ENCODE data around the gene RFT1. TPM values are rescaled to one million over a fixed set of nuclear protein-coding genes. Genes with fewer than 3 reads are reported as not detected.
A peak's percentile ranks its signal among the peaks of the same experiment; 100 is the strongest.

The RFT1 gene
- total RNA-seq, 2 donors from 2014 or later: 11.9 to 12.2 TPM

DNA sequence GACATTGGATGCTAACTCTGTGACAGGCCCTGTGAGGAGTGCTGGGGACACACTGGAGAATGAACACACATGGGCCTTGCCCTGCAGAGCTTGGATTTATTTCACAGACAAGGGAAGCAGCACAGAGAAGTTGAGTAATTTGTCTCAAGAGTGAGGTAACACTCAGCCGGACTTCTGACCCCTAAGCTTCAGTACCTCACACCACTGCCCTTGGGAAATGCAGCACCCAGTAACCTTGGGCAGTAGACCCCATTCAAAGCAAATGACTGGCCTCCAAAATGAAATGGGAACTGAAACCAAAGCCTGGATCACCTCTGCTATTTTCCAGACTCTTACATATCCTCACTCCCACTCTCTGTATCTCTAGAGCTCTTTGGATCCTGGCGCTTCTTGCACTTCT is 37.3 kb downstream of the RFT1 start:
- no peaks in the 10 kb centered on the region for H3K9me3 ChIP-seq (ENCODE audit: control insufficient read depth, low read length, poor library complexity, severe bottlenecking)
- H3K4me1 Mint-ChIP-seq: no peaks in the 10 kb centered on the region
- no peak overlapping the region for H3K4me3 Mint-ChIP-seq
- no peak overlapping the region for H3K27ac Mint-ChIP-seq
- DNase-seq (no peak), ATAC-seq (no peak)
- H3K36me3 Mint-ChIP-seq (ENCODE audit: low read depth): no peaks in the 10 kb centered on the region
- H3K27me3 Mint-ChIP-seq: no peaks in the 10 kb centered on the region

DNA sequence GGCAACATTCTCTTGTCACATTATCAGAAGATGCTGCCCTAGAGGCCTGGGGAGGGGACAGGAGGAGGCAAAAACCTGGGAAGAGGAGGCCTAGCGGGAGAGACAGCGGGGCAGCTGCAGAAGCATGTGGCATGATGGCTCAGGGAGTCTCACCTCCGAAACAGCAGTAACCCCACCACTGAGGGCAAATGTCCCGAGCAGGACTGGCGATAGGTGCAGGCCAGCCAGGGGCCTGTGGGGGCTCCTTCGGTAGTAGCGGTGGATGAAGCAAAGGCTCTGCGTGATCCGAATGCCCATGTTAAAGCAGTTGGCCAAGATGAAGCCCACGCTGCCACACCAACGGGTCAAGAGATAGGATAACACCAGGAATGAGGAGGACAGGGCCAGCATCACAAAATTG is 38.0 kb downstream of the RFT1 start:
- ATAC-seq (no peak), DNase-seq (no peak)
- Mint-ChIP-seq H3K27ac (peak overlapping the region; percentile 72), H3K27me3 (no peaks in the 10 kb centered on the region), H3K36me3 (ENCODE audit: low read depth) (no peaks in the 10 kb centered on the region), H3K4me3 (no peak overlapping the region), H3K4me1 (no peaks in the 10 kb centered on the region)
- no peaks in the 10 kb centered on the region for H3K9me3 ChIP-seq (ENCODE audit: control insufficient read depth, low read length, poor library complexity, severe bottlenecking)

- Mint-ChIP-seq H3K27ac (no peak overlapping the region), H3K36me3 (ENCODE audit: low read depth) (no peaks in the 10 kb centered on the region), H3K4me3 (no peak overlapping the region), H3K4me1 (no peaks in the 10 kb centered on the region), H3K27me3 (no peaks in the 10 kb centered on the region)
- H3K9me3 ChIP-seq (ENCODE audit: control insufficient read depth, low read length, poor library complexity, severe bottlenecking): no peaks in the 10 kb centered on the region
- ATAC-seq (no peak), DNase-seq (no peak)
These were observed 39.2 kb downstream of the RFT1 start for GRCh38 chr3:53091011-53091410.

GRCh38 chr3:53089511-53089910 is 40.7 kb downstream of the RFT1 start:
- Mint-ChIP-seq H3K4me3 (no peak overlapping the region), H3K36me3 (ENCODE audit: low read depth) (no peaks in the 10 kb centered on the region), H3K27me3 (no peaks in the 10 kb centered on the region), H3K27ac (peak overlapping the region; percentile 41), H3K4me1 (no peaks in the 10 kb centered on the region)
- no peaks in the 10 kb centered on the region for H3K9me3 ChIP-seq (ENCODE audit: control insufficient read depth, low read length, poor library complexity, severe bottlenecking)
- no peak for ATAC-seq
- DNase-seq: no peak

DNA sequence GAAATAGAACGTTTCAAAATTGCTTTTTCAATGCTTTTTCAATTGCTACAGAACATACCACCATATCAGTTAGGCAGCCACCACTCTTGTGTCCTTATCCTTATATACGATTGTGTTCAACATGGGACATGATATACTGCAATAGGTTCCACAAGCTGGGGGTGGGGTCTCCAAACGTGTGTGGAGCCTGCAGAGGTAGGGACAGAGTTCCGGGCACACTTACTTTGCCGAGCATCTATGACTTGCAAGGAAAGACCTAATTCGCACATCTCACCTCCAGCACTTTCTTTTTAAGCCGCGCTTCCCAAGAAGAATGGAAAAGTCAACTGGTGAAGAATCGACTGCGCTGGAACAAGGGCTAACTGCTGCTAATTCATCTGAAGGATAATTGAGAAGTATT is 44.8 kb downstream of the RFT1 start:
- ATAC-seq: no peak
- no peak overlapping the region for H3K4me3 Mint-ChIP-seq
- H3K4me1 Mint-ChIP-seq: peaks cover 2% of the 10 kb centered on the region
- H3K36me3 Mint-ChIP-seq (ENCODE audit: low read depth): no peaks in the 10 kb centered on the region
- H3K27ac Mint-ChIP-seq: no peak overlapping the region
- DNase-seq: no peak
- no peaks in the 10 kb centered on the region for H3K9me3 ChIP-seq (ENCODE audit: control insufficient read depth, low read length, poor library complexity, severe bottlenecking)
- no peaks in the 10 kb centered on the region for H3K27me3 Mint-ChIP-seq

GRCh38 chr3:53084310-53085001 is 45.8 kb downstream of the RFT1 start:
- peaks cover 2% of the 10 kb centered on the region for H3K4me1 Mint-ChIP-seq
- ATAC-seq (no peak), DNase-seq (no peak)
- H3K9me3 ChIP-seq (ENCODE audit: control insufficient read depth, low read length, poor library complexity, severe bottlenecking): no peaks in the 10 kb centered on the region
- H3K36me3 Mint-ChIP-seq (ENCODE audit: low read depth): no peaks in the 10 kb centered on the region
- H3K4me3 Mint-ChIP-seq: no peak overlapping the region
- no peaks in the 10 kb centered on the region for H3K27me3 Mint-ChIP-seq
- H3K27ac Mint-ChIP-seq: no peak overlapping the region

- Mint-ChIP-seq H3K27ac (no peak overlapping the region), H3K4me1 (peaks cover 2% of the 10 kb centered on the region), H3K4me3 (no peak overlapping the region), H3K36me3 (ENCODE audit: low read depth) (no peaks in the 10 kb centered on the region), H3K27me3 (no peaks in the 10 kb centered on the region)
- DNase-seq: no peak
- H3K9me3 ChIP-seq (ENCODE audit: control insufficient read depth, low read length, poor library complexity, severe bottlenecking): no peaks in the 10 kb centered on the region
- no peak for ATAC-seq
These were observed 46.3 kb downstream of the RFT1 start for GRCh38 chr3:53083949-53084309.

DNA sequence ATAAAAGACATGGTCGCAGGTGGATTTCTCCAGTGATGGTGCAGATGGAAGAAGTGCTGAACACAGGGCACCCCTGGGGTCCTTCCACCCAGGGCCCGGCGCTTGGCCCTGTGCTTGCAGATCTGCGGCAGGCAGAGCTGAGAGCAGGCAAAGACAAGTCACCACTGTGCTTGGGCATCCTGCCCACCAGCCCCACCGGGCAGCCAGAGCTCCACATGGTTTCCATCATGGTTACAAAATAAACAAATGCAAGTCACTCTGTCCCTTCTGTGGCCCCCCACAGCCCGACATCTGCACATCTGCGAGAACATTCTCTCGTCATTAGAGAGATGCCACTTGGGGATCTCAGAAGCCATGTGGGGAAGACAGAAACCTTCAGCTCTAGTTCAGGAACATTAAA is 46.7 kb downstream of the RFT1 start:
- ATAC-seq: no peak
- no peak overlapping the region for H3K27ac Mint-ChIP-seq
- H3K4me1 Mint-ChIP-seq: peaks cover 2% of the 10 kb centered on the region

GRCh38 chr3:53082736-53083135 is 47.5 kb downstream of the RFT1 start:
- ATAC-seq: no peak
- no peak overlapping the region for H3K4me3 Mint-ChIP-seq
- no peak for DNase-seq
- no peaks in the 10 kb centered on the region for H3K9me3 ChIP-seq (ENCODE audit: control insufficient read depth, low read length, poor library complexity, severe bottlenecking)
- peaks cover 2% of the 10 kb centered on the region for H3K4me1 Mint-ChIP-seq
- no peak overlapping the region for H3K27ac Mint-ChIP-seq
- H3K36me3 Mint-ChIP-seq (ENCODE audit: low read depth): no peaks in the 10 kb centered on the region
- no peaks in the 10 kb centered on the region for H3K27me3 Mint-ChIP-seq

More for the DNA sequence above, 46.7 kb downstream of the RFT1 start:
- no peaks in the 10 kb centered on the region for H3K27me3 Mint-ChIP-seq
- H3K4me3 Mint-ChIP-seq: no peak overlapping the region
- no peaks in the 10 kb centered on the region for H3K36me3 Mint-ChIP-seq (ENCODE audit: low read depth)
- H3K9me3 ChIP-seq (ENCODE audit: control insufficient read depth, low read length, poor library complexity, severe bottlenecking): no peaks in the 10 kb centered on the region
- no peak for DNase-seq

- Mint-ChIP-seq H3K27ac (no peak overlapping the region), H3K27me3 (no peaks in the 10 kb centered on the region), H3K4me1 (peaks cover 2% of the 10 kb centered on the region), H3K4me3 (no peak overlapping the region), H3K36me3 (ENCODE audit: low read depth) (no peaks in the 10 kb centered on the region)
- no peaks in the 10 kb centered on the region for H3K9me3 ChIP-seq (ENCODE audit: control insufficient read depth, low read length, poor library complexity, severe bottlenecking)
- ATAC-seq: no peak
- no peak for DNase-seq
These were observed 48.9 kb downstream of the RFT1 start for GRCh38 chr3:53081318-53081717.

DNA sequence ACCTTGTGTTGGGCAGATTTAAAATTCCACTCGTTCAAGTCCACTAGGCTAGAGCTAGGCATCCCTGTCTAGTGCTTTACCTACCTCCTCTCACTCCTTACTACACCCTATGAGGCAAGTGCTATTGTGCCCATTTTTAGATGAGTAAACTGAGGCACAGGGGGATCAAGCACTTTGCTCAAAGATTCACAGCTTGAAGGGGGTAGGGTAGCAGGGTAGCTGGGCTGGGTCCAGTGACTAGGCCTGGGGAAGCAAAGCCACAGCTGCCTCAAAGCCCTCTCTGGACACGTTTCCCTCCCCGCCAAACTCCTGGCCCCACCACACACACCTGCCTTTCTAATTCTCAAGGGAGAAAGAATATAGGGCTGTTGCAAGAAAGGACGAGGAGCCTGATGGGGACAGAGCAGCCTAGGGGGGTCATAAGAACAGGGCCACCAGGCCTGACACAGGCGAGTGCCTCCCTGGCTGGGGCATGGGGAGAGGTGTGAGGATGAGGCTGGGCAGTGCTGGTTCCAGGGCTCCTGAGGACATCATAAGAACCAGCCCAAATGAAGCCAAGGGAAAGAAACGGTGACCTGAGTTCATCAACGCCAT is 49.5 kb downstream of the RFT1 start:
- no peaks in the 10 kb centered on the region for H3K27me3 Mint-ChIP-seq
- H3K4me1 Mint-ChIP-seq: peaks cover 2% of the 10 kb centered on the region
- H3K36me3 Mint-ChIP-seq (ENCODE audit: low read depth): no peaks in the 10 kb centered on the region
- H3K9me3 ChIP-seq (ENCODE audit: control insufficient read depth, low read length, poor library complexity, severe bottlenecking): no peaks in the 10 kb centered on the region
- no peak for ATAC-seq
- no peak overlapping the region for H3K27ac Mint-ChIP-seq
- no peak overlapping the region for H3K4me3 Mint-ChIP-seq
- DNase-seq: no peak

DNA sequence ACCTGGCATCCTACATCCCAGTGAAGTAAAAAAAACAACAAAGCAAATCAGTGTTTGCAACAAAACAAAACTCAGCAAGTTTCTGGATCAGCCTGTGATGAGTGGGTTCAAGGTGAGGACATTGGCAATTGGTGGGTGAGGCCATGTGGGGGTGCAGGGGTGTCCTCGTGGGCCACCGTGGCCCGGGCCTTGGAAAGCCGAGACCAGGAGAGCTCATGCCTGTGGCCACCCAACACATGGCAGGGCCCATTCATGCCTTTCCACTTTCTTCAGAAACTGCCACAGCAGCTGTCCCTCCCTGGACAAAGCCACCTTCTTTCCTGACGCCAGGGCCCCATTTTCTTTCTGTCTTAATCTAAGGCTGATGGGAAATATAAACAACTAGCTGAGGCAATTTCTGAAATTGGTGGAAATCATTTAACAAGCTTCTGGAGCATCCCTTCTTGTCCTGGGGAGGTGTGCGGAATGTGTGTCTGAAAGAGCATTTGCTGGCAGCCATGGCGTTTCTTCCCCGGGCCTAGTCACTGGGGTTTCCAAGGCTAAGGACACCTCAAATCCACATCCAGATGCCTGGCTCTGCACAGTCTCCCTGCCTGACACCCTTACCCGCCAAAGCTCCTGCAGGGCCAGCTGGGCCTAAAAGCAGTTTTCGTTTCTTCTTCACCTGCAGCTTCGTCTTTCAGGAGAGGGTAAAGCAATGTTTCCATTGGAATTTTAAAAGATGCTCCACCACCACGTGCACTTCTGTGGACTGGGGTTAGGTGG is 50.3 kb downstream of the RFT1 start:
- DNase-seq (no peak), ATAC-seq (no peak)
- Mint-ChIP-seq H3K4me3 (no peak overlapping the region), H3K27me3 (no peaks in the 10 kb centered on the region), H3K4me1 (peaks cover 2% of the 10 kb centered on the region), H3K27ac (no peak overlapping the region), H3K36me3 (ENCODE audit: low read depth) (no peaks in the 10 kb centered on the region)
- no peaks in the 10 kb centered on the region for H3K9me3 ChIP-seq (ENCODE audit: control insufficient read depth, low read length, poor library complexity, severe bottlenecking)

DNA sequence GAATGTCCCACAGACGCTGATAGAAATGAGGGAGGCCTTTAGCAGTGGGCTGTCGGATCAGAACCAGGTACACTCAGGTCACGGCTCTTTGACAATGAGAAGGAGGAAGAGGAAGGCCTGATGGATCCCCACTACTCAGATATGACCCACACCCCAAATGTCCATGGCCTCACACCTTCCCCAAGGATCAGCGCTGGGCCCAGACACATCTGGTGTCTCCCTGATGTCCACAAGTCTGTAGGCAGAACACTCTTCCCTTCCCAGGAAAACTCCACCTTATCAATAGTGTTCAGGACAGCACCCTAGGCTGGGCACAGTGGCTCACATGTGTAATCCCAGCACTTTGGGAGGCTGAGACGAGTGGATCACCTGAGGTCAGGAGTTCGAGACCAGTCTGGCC is 51.1 kb downstream of the RFT1 start:
- no peaks in the 10 kb centered on the region for H3K27me3 Mint-ChIP-seq
- no peak overlapping the region for H3K27ac Mint-ChIP-seq
- H3K36me3 Mint-ChIP-seq (ENCODE audit: low read depth): no peaks in the 10 kb centered on the region
- no peaks in the 10 kb centered on the region for H3K9me3 ChIP-seq (ENCODE audit: control insufficient read depth, low read length, poor library complexity, severe bottlenecking)
- DNase-seq (no peak), ATAC-seq (no peak)
- H3K4me3 Mint-ChIP-seq: no peak overlapping the region
- H3K4me1 Mint-ChIP-seq: no peaks in the 10 kb centered on the region

GRCh38 chr3:53078656-53079055 is 51.6 kb downstream of the RFT1 start:
- H3K9me3 ChIP-seq (ENCODE audit: control insufficient read depth, low read length, poor library complexity, severe bottlenecking): no peaks in the 10 kb centered on the region
- Mint-ChIP-seq H3K27me3 (no peaks in the 10 kb centered on the region), H3K4me1 (no peaks in the 10 kb centered on the region), H3K36me3 (ENCODE audit: low read depth) (no peaks in the 10 kb centered on the region), H3K4me3 (no peak overlapping the region), H3K27ac (no peak overlapping the region)
- ATAC-seq (no peak), DNase-seq (no peak)
